Karpas-422 (cell line): ENCODE measurements around the gene VGLL3. TPM values are rescaled to one million over a fixed set of nuclear protein-coding genes. Genes with fewer than 3 reads are reported as not detected.

Experiments
- DNase-seq: peaks from one replicate; pipeline ENCODE4 v3.0.0-alpha.2; 2015
- H2AFZ ChIP-seq: fragments of 200-600 bp; sonication (generic); 2 replicates; pipeline ENCODE4 v1.6.1; 2014; ENCODE audit warnings: antibody characterized with exemption, low read length, mixed read lengths
- H3K27ac ChIP-seq: fragments of 200-600 bp; sonication (generic); 2 replicates; pipeline ENCODE4 v1.5.1; 2014; ENCODE audit warnings: mild to moderate bottlenecking, low read length, moderate library complexity
- H3K27me3 ChIP-seq: fragments of 200-600 bp; sonication (generic); 2 replicates; pipeline ENCODE4 v1.6.1; 2014; ENCODE audit warnings: low read length, mixed read lengths
- H3K36me3 ChIP-seq: fragments of 200-600 bp; sonication (generic); 2 replicates; pipeline ENCODE4 v1.6.1; 2014; ENCODE audit warnings: low read length, mixed read lengths; ENCODE audit not compliant: insufficient read depth
- H3K4me1 ChIP-seq: fragments of 200-600 bp; sonication (generic); 2 replicates; pipeline ENCODE4 v1.6.1; 2014; ENCODE audit warnings: mild to moderate bottlenecking, low read length, mixed read lengths
- H3K4me2 ChIP-seq: fragments of 200-600 bp; sonication (generic); 2 replicates; pipeline ENCODE4 v1.6.1; 2014; ENCODE audit warnings: low read length, low read depth, mild to moderate bottlenecking; ENCODE audit not compliant: poor library complexity, severe bottlenecking
- H3K4me3 ChIP-seq: fragments of 200-600 bp; sonication (generic); 2 replicates; pipeline ENCODE4 v1.5.1; 2014; ENCODE audit warnings: mild to moderate bottlenecking, antibody characterized with exemption, low read length, mixed read lengths
- H3K79me2 ChIP-seq: fragments of 200-600 bp; sonication (generic); 2 replicates; pipeline ENCODE4 v1.6.1; 2014; ENCODE audit warnings: mild to moderate bottlenecking, low read length, mixed read lengths
- H3K9ac ChIP-seq: fragments of 200-600 bp; sonication (generic); 2 replicates; pipeline ENCODE4 v1.6.0; 2014; ENCODE audit warnings: low read length
- H3K9me2 ChIP-seq: fragments of 200-600 bp; sonication (generic), shearing (Covaris generic); replicated peaks from 2 replicates; pipeline ENCODE4 v1.6.0; 2014; ENCODE audit warnings: mild to moderate bottlenecking, low read length, moderate library complexity; ENCODE audit not compliant: insufficient read depth
- H3K9me3 ChIP-seq: fragments of 300-700, 200-600 bp; sonication (generic); 2 replicates; pipeline ENCODE4 v1.6.1; 2014; ENCODE audit warnings: low read length, mixed read lengths
- H4K20me1 ChIP-seq: fragments of 200-600 bp; sonication (generic); 2 replicates; pipeline ENCODE4 v1.6.1; 2014; ENCODE audit warnings: mild to moderate bottlenecking, antibody characterized with exemption, low read length, low read depth; ENCODE audit not compliant: insufficient read depth
- total RNA-seq: library from RNA; depleted of rRNA; stranded (reverse); fragments of >200 nt; shearing (Covaris generic); gene quantifications from 2 replicates; pipeline ENCODE4 v1.2.3, GENCODE V29; 2014; ENCODE audit warnings: low replicate concordance

The VGLL3 gene
- total RNA-seq, 1 experiment from 2014 or later, result not detected

- H3K4me3 ChIP-seq, result no peak overlapping the region
- H3K9me2 ChIP-seq, result no peaks in the 10 kb centered on the region
- H3K9me3 ChIP-seq, result no peaks in the 10 kb centered on the region
- H3K79me2 ChIP-seq, result no peaks in the 10 kb centered on the region
- no peaks in the 10 kb centered on the region for H4K20me1 ChIP-seq
- H3K27ac ChIP-seq, result no peak overlapping the region
- H3K4me1 ChIP-seq, result no peaks in the 10 kb centered on the region
- H3K4me2 ChIP-seq, result no peak overlapping the region
- no peaks in the 10 kb centered on the region for H3K27me3 ChIP-seq
- no peak for DNase-seq
- H2AFZ ChIP-seq, result no peak overlapping the region
- no peaks in the 10 kb centered on the region for H3K36me3 ChIP-seq
- H3K9ac ChIP-seq, result no peak overlapping the region
These were observed 53.6 kb downstream of the VGLL3 start for GRCh38 chr3:86937306-86937791.

- Histone ChIP-seq H3K4me2 (no peak overlapping the region), H4K20me1 (no peaks in the 10 kb centered on the region), H3K9ac (no peak overlapping the region), H3K27me3 (no peaks in the 10 kb centered on the region), H3K4me1 (no peaks in the 10 kb centered on the region), H2AFZ (no peak overlapping the region), H3K9me2 (no peaks in the 10 kb centered on the region; the same call in 1 of the 2 replicates), H3K79me2 (no peaks in the 10 kb centered on the region), H3K4me3 (no peak overlapping the region), H3K9me3 (no peaks in the 10 kb centered on the region), H3K36me3 (no peaks in the 10 kb centered on the region), H3K27ac (no peak overlapping the region)
- DNase-seq, result no peak
These were observed 56.1 kb downstream of the VGLL3 start for GRCh38 chr3:86934851-86935250.

GRCh38 chr3:86930831-86931230 lies 60.1 kb downstream of the VGLL3 start:
- Histone ChIP-seq H3K4me2 (no peak overlapping the region), H3K4me1 (no peaks in the 10 kb centered on the region), H4K20me1 (no peaks in the 10 kb centered on the region), H3K27ac (no peak overlapping the region), H3K9me2 (peaks cover 3% of the 10 kb centered on the region; the same call in 1 of the 2 replicates), H2AFZ (no peak overlapping the region), H3K27me3 (no peaks in the 10 kb centered on the region), H3K9ac (no peak overlapping the region), H3K9me3 (no peaks in the 10 kb centered on the region), H3K79me2 (no peaks in the 10 kb centered on the region), H3K4me3 (no peak overlapping the region), H3K36me3 (no peaks in the 10 kb centered on the region)
- no peak for DNase-seq

- Histone ChIP-seq H3K79me2 (no peaks in the 10 kb centered on the region), H3K36me3 (no peaks in the 10 kb centered on the region), H2AFZ (no peak overlapping the region), H3K4me3 (no peak overlapping the region), H3K27ac (no peak overlapping the region), H3K27me3 (no peaks in the 10 kb centered on the region), H3K4me1 (no peaks in the 10 kb centered on the region), H4K20me1 (no peaks in the 10 kb centered on the region), H3K9me3 (no peaks in the 10 kb centered on the region), H3K9me2 (peaks cover 3% of the 10 kb centered on the region; the same call in 1 of the 2 replicates), H3K9ac (no peak overlapping the region), H3K4me2 (no peak overlapping the region)
- DNase-seq, result no peak
These were observed 60.8 kb downstream of the VGLL3 start for GRCh38 chr3:86930181-86930580.

GRCh38 chr3:86929046-86929445 lies 61.9 kb downstream of the VGLL3 start:
- no peaks in the 10 kb centered on the region for H3K4me1 ChIP-seq
- no peak overlapping the region for H3K4me3 ChIP-seq

GRCh38 chr3:86923071-86923491 lies 67.9 kb downstream of the VGLL3 start:
- Histone ChIP-seq H3K4me2 (no peak overlapping the region), H4K20me1 (no peaks in the 10 kb centered on the region), H3K9ac (no peak overlapping the region), H3K4me3 (no peak overlapping the region), H3K9me3 (no peaks in the 10 kb centered on the region), H3K27ac (no peak overlapping the region), H3K4me1 (no peaks in the 10 kb centered on the region), H3K79me2 (no peaks in the 10 kb centered on the region), H3K27me3 (no peaks in the 10 kb centered on the region), H3K9me2 (0 out of 2 replicates have a peak, but pooled peaks cover 3% of the 10 kb centered on the region), H2AFZ (no peak overlapping the region), H3K36me3 (no peaks in the 10 kb centered on the region)
- DNase-seq, result no peak

More at GRCh38 chr3:86929046-86929445, 61.9 kb downstream of the VGLL3 start:
- H3K9me3 ChIP-seq, result no peaks in the 10 kb centered on the region
- no peaks in the 10 kb centered on the region for H3K36me3 ChIP-seq
- DNase-seq, result no peak
- H2AFZ ChIP-seq, result no peak overlapping the region
- no peaks in the 10 kb centered on the region for H3K27me3 ChIP-seq
- peaks cover 3% of the 10 kb centered on the region; the same call in 1 of the 2 replicates for H3K9me2 ChIP-seq
- H3K4me2 ChIP-seq, result no peak overlapping the region
- no peaks in the 10 kb centered on the region for H4K20me1 ChIP-seq
- H3K27ac ChIP-seq, result no peak overlapping the region
- no peak overlapping the region for H3K9ac ChIP-seq
- H3K79me2 ChIP-seq, result no peaks in the 10 kb centered on the region

- no peak overlapping the region for H3K9ac ChIP-seq
- no peaks in the 10 kb centered on the region for H3K4me1 ChIP-seq
- no peak overlapping the region for H3K4me2 ChIP-seq
- no peaks in the 10 kb centered on the region for H3K36me3 ChIP-seq
- no peak overlapping the region for H3K27ac ChIP-seq
- H3K9me2 ChIP-seq, result 0 out of 2 replicates have a peak, but pooled peaks cover 3% of the 10 kb centered on the region
- DNase-seq, result no peak
- no peak overlapping the region for H2AFZ ChIP-seq
- no peaks in the 10 kb centered on the region for H3K27me3 ChIP-seq
- H4K20me1 ChIP-seq, result no peaks in the 10 kb centered on the region
- no peak overlapping the region for H3K4me3 ChIP-seq
- H3K79me2 ChIP-seq, result no peaks in the 10 kb centered on the region
- no peaks in the 10 kb centered on the region for H3K9me3 ChIP-seq
These were observed 68.8 kb downstream of the VGLL3 start for GRCh38 chr3:86921971-86922680.

GRCh38 chr3:86914670-86915069 lies 76.3 kb downstream of the VGLL3 start:
- Histone ChIP-seq H3K27ac (no peak overlapping the region), H3K4me2 (no peak overlapping the region), H2AFZ (no peak overlapping the region), H3K4me1 (no peaks in the 10 kb centered on the region), H4K20me1 (no peaks in the 10 kb centered on the region), H3K36me3 (no peaks in the 10 kb centered on the region), H3K9me3 (0 out of 2 replicates have a peak, but pooled peaks cover 2% of the 10 kb centered on the region), H3K4me3 (no peak overlapping the region), H3K9ac (no peak overlapping the region), H3K79me2 (no peaks in the 10 kb centered on the region), H3K9me2 (peaks cover 2% of the 10 kb centered on the region; the same call in 1 of the 2 replicates), H3K27me3 (0 out of 2 replicates have a peak, but pooled peaks cover 2% of the 10 kb centered on the region)
- no peak for DNase-seq
